ENCODE measurements around the gene BTRC.
A peak's percentile ranks its signal among the peaks of the same experiment; 100 is the strongest.

The BTRC gene

GRCh38 chr10:101565936-101566332 lies 212.0 kb downstream of the BTRC start:
- ATAC-seq = no peak
- TF ChIP-seq ISL1 (CRISPR knock-in tag; IDR thresholded peaks at IDR 0.05) = no peak
- no peak for TF ChIP-seq BACH2 (CRISPR knock-in tag; IDR thresholded peaks at IDR 0.05; ENCODE audit: borderline replicate concordance)
- TF ChIP-seq ARNTL (CRISPR knock-in tag; IDR thresholded peaks at IDR 0.05; ENCODE audit: borderline replicate concordance, low read depth) = no peak
- no peak for TF ChIP-seq ZNF70 (CRISPR knock-in tag; IDR thresholded peaks at IDR 0.05)
- TF ChIP-seq, protein P1, sequence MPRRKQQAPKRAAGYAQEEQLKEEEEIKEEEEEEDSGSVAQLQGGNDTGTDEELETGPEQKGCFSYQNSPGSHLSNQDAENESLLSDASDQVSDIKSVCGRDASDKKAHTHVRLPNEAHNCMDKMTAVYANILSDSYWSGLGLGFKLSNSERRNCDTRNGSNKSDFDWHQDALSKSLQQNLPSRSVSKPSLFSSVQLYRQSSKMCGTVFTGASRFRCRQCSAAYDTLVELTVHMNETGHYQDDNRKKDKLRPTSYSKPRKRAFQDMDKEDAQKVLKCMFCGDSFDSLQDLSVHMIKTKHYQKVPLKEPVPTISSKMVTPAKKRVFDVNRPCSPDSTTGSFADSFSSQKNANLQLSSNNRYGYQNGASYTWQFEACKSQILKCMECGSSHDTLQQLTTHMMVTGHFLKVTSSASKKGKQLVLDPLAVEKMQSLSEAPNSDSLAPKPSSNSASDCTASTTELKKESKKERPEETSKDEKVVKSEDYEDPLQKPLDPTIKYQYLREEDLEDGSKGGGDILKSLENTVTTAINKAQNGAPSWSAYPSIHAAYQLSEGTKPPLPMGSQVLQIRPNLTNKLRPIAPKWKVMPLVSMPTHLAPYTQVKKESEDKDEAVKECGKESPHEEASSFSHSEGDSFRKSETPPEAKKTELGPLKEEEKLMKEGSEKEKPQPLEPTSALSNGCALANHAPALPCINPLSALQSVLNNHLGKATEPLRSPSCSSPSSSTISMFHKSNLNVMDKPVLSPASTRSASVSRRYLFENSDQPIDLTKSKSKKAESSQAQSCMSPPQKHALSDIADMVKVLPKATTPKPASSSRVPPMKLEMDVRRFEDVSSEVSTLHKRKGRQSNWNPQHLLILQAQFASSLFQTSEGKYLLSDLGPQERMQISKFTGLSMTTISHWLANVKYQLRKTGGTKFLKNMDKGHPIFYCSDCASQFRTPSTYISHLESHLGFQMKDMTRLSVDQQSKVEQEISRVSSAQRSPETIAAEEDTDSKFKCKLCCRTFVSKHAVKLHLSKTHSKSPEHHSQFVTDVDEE (CRISPR knock-in tag; IDR thresholded peaks at IDR 0.05) = no peak
- no peak for TF ChIP-seq SNAI2 (CRISPR knock-in tag; IDR thresholded peaks at IDR 0.05)
- TF ChIP-seq POU6F1 (CRISPR knock-in tag; IDR thresholded peaks at IDR 0.05; ENCODE audit: borderline replicate concordance, low read depth) = no peak
- TF ChIP-seq TOX (CRISPR knock-in tag; IDR thresholded peaks at IDR 0.05; ENCODE audit: borderline replicate concordance) = no peak
- no peak for TF ChIP-seq ZNF565 (CRISPR knock-in tag; conservative IDR thresholded peaks at IDR 0.05; ENCODE audit: low read depth)
- no peak for TF ChIP-seq TCF4 (CRISPR knock-in tag; IDR thresholded peaks at IDR 0.05; ENCODE audit: borderline replicate concordance)
- no peak for TF ChIP-seq ZNF8 (CRISPR knock-in tag; IDR thresholded peaks at IDR 0.05)

- no peak for TF ChIP-seq SNAI2 (CRISPR knock-in tag; IDR thresholded peaks at IDR 0.05)
- no peak for TF ChIP-seq ESRRG (CRISPR knock-in tag; IDR thresholded peaks at IDR 0.05)
- TF ChIP-seq, protein P1 (CRISPR knock-in tag; IDR thresholded peaks at IDR 0.05) = 0 out of 2 replicates have a peak, but pooled peaks have one; percentile 16
- TF ChIP-seq CREB5 (CRISPR knock-in tag; IDR thresholded peaks at IDR 0.05; ENCODE audit: low read depth) = no peak
- ATAC-seq = peak; percentile 4; the same call in 2 of the 3 replicates
Observed at GRCh38 chr10:101566333-101567164, 212.6 kb downstream of the BTRC start.

DNA sequence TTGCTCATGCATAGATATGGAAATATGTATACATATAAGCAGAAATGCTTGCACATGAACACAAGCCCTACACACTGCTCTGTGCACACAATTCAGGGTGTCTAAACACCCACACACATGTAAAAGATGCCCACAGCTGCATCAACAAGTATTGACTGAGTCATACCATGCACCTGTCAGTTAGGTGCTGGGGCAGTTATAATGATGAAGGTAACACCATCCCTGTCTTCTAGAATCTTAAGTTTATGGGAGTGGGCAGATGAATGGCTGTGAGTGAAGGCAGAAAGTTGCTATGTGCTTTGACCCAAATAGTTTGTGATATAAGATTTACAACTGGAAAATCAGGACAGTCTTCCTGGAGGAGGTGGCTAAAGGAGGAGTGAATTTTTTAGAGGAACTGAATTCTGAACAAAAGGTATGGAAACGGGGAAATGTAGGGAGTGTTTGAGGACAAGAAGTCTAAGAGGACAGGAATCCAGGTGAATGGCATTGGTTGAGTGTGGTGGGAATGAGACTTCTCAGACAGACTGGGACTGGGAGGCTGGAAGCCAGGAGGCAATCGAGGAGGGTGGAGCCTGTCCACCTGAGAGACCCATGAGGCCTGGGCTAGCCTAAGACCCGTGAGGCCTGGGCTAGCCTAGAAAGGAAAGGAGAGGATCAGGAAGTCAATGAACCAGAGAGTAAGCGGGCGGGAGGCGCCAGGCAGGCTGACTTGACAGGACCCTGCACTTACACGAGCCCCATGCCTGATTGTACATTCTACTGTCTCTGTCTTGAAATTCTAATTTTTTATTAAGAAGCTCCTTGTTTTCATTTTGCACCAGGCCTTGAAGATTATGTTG lies 213.4 kb downstream of the BTRC start:
- no peak for ATAC-seq
- TF ChIP-seq OSR1 (CRISPR knock-in tag; IDR thresholded peaks at IDR 0.05) = no peak
- no peak for TF ChIP-seq ZFP30 (CRISPR knock-in tag; IDR thresholded peaks at IDR 0.05)
- TF ChIP-seq CREB5 (CRISPR knock-in tag; IDR thresholded peaks at IDR 0.05; ENCODE audit: low read depth) = no peak
